ENCODE results near the gene FMNL2. TPM values are rescaled to one million over a fixed set of nuclear protein-coding genes. Genes with fewer than 3 reads are reported as not detected.

Gene FMNL2
- polyA plus RNA-seq, 4 donors: 103 to 199 (median 111) TPM

GRCh38 chr2:152544638-152545037 lies 209.7 kb downstream of the FMNL2 start:
- no peak for DNase-seq (ENCODE audit: low read depth in 4 of 4, low spot score in 3 of 4)

- no peak for DNase-seq (ENCODE audit: low read depth in 4 of 4, low spot score in 3 of 4)
These were observed 211.4 kb downstream of the FMNL2 start for GRCh38 chr2:152546230-152546837.

- DNase-seq (ENCODE audit: low read depth in 4 of 4, low spot score in 3 of 4): no peak
These were observed 213.3 kb downstream of the FMNL2 start for GRCh38 chr2:152548111-152548875.

GRCh38 chr2:152548996-152549395 lies 214.0 kb downstream of the FMNL2 start:
- no peak for DNase-seq (ENCODE audit: low read depth in 4 of 4, low spot score in 3 of 4)

- no peak for DNase-seq (ENCODE audit: low read depth in 4 of 4, low spot score in 3 of 4)
These were observed 214.4 kb downstream of the FMNL2 start for GRCh38 chr2:152549423-152549822.

- DNase-seq (ENCODE audit: low read depth in 4 of 4, low spot score in 3 of 4): no peak
These were observed 215.4 kb downstream of the FMNL2 start for GRCh38 chr2:152550386-152550785.

GRCh38 chr2:152552888-152553287 lies 217.9 kb downstream of the FMNL2 start:
- DNase-seq (ENCODE audit: low read depth in 4 of 4, low spot score in 3 of 4): no peak

- no peak for DNase-seq (ENCODE audit: low read depth in 4 of 4, low spot score in 3 of 4)
These were observed 218.5 kb downstream of the FMNL2 start for GRCh38 chr2:152553518-152553917.

- no peak for DNase-seq (ENCODE audit: low read depth in 4 of 4, low spot score in 3 of 4)
These were observed 220.1 kb downstream of the FMNL2 start for GRCh38 chr2:152555048-152555447.

- DNase-seq (ENCODE audit: low read depth in 4 of 4, low spot score in 3 of 4): no peak
These were observed 221.5 kb downstream of the FMNL2 start for GRCh38 chr2:152556506-152556905.

GRCh38 chr2:152557273-152557888 lies 222.4 kb downstream of the FMNL2 start:
- DNase-seq (ENCODE audit: low read depth in 4 of 4, low spot score in 3 of 4): no peak

- no peak for DNase-seq (ENCODE audit: low read depth in 4 of 4, low spot score in 3 of 4)
These were observed 223.4 kb downstream of the FMNL2 start for GRCh38 chr2:152558158-152558984.

- DNase-seq (ENCODE audit: low read depth in 4 of 4, low spot score in 3 of 4): no peak
These were observed 224.0 kb downstream of the FMNL2 start for GRCh38 chr2:152559008-152559407.

GRCh38 chr2:152560166-152560565 lies 225.2 kb downstream of the FMNL2 start:
- DNase-seq (ENCODE audit: low read depth in 4 of 4, low spot score in 3 of 4): no peak

GRCh38 chr2:152560873-152561595 lies 226.1 kb downstream of the FMNL2 start:
- no peak for DNase-seq (ENCODE audit: low read depth in 4 of 4, low spot score in 3 of 4)

- no peak for DNase-seq (ENCODE audit: low read depth in 4 of 4, low spot score in 3 of 4)
These were observed 227.4 kb downstream of the FMNL2 start for GRCh38 chr2:152562198-152562884.

- no peak for DNase-seq (ENCODE audit: low read depth in 4 of 4, low spot score in 3 of 4)
These were observed 228.8 kb downstream of the FMNL2 start for GRCh38 chr2:152563764-152564163.

- DNase-seq (ENCODE audit: low read depth in 4 of 4, low spot score in 3 of 4): no peak
These were observed 230.0 kb downstream of the FMNL2 start for GRCh38 chr2:152564754-152565551.

Measured in left renal pelvis (tissue), 4 donors.